Nephron (organoid): ENCODE measurements around the gene CYGB.
"Not testable (repeated sequence)": the region's sequence is repeated elsewhere in the genome, so short reads cannot be mapped to it uniquely, and the experiment has no call there.

ENCODE experiments used
- H3K27ac Mint-ChIP-seq, 3 experiments: 2 replicates each; pipeline ENCODE4 v1.8.0; 2020; ENCODE audit warnings: mixed read lengths in 3 of 3, mild to moderate bottlenecking in 2 of 3, moderate library complexity in 1 of 3
- H3K27me3 Mint-ChIP-seq: 2 replicates; pipeline ENCODE4 v1.8.0; 2021; ENCODE audit warnings: low read depth, mild to moderate bottlenecking, moderate library complexity, mixed read lengths
- H3K36me3 Mint-ChIP-seq: 2 replicates; pipeline ENCODE4 v1.8.0; 2020; ENCODE audit warnings: low read depth, mixed read lengths
- H3K4me1 Mint-ChIP-seq: 2 replicates; pipeline ENCODE4 v1.8.0; 2020; ENCODE audit warnings: mixed read lengths
- H3K4me3 Mint-ChIP-seq, 3 experiments: 2 replicates each; pipeline ENCODE4 v1.8.0; 2020; ENCODE audit warnings: mild to moderate bottlenecking in 3 of 3, mixed read lengths in 3 of 3, moderate library complexity in 2 of 3
- H3K9me3 Mint-ChIP-seq: 2 replicates; pipeline ENCODE4 v1.8.0; 2020; ENCODE audit warnings: mixed read lengths
- CTCF ChIP-seq, 3 experiments: fragments of 200-600 bp; sonication (generic); IDR thresholded peaks; one replicate each; pipeline ENCODE4 v1.5.0; 2021; ENCODE audit warnings: antibody characterized with exemption in 3 of 3; ENCODE audit not compliant: unreplicated experiment in 3 of 3

Gene CYGB

GRCh38 chr17:76565728-76566612 is 28.5 kb upstream of the CYGB start:
- H3K4me1 Mint-ChIP-seq = peaks cover 16% of the 10 kb centered on the region
- no peak overlapping the region for H3K4me3 Mint-ChIP-seq
- peak overlapping the region in 1 of 3 experiments; percentile 4 for H3K27ac Mint-ChIP-seq
- TF ChIP-seq CTCF (IDR thresholded peaks at IDR 0.05; ENCODE audit: unreplicated experiment in 3 of 3) = no peak
- H3K36me3 Mint-ChIP-seq = peaks cover 33% of the 10 kb centered on the region
- H3K27me3 Mint-ChIP-seq = no peaks in the 10 kb centered on the region
- H3K9me3 Mint-ChIP-seq = no peaks in the 10 kb centered on the region

GRCh38 chr17:76564991-76565727 is 27.6 kb upstream of the CYGB start:
- not testable (repeated sequence) for H3K27me3 Mint-ChIP-seq, H3K4me3 Mint-ChIP-seq, H3K27ac Mint-ChIP-seq, H3K9me3 Mint-ChIP-seq
- Mint-ChIP-seq H3K4me1 (peaks cover 19% of the 10 kb centered on the region), H3K36me3 (peaks cover 37% of the 10 kb centered on the region)

- not testable (repeated sequence) for H3K27me3 Mint-ChIP-seq, H3K27ac Mint-ChIP-seq, H3K4me3 Mint-ChIP-seq, H3K9me3 Mint-ChIP-seq
- H3K36me3 Mint-ChIP-seq = peaks cover 46% of the 10 kb centered on the region
- peaks cover 37% of the 10 kb centered on the region for H3K4me1 Mint-ChIP-seq
These were observed 25.9 kb upstream of the CYGB start for GRCh38 chr17:76563359-76563758.

GRCh38 chr17:76562734-76563148 is 25.2 kb upstream of the CYGB start:
- H3K27me3 Mint-ChIP-seq = no peaks in the 10 kb centered on the region
- H3K36me3 Mint-ChIP-seq = peaks cover 46% of the 10 kb centered on the region
- H3K4me3 Mint-ChIP-seq = peak overlapping the region in 2 of 3 experiments; percentile 26 to 53
- no peak for TF ChIP-seq CTCF (IDR thresholded peaks at IDR 0.05; ENCODE audit: unreplicated experiment in 3 of 3)
- peak overlapping the region in 2 of 3 experiments; percentile 62 to 69 for H3K27ac Mint-ChIP-seq
- H3K4me1 Mint-ChIP-seq = peaks cover 43% of the 10 kb centered on the region
- no peaks in the 10 kb centered on the region for H3K9me3 Mint-ChIP-seq

GRCh38 chr17:76561799-76562268 is 24.3 kb upstream of the CYGB start:
- H3K27me3 Mint-ChIP-seq = no peaks in the 10 kb centered on the region
- H3K27ac Mint-ChIP-seq = no peak overlapping the region
- H3K4me1 Mint-ChIP-seq = peaks cover 51% of the 10 kb centered on the region
- H3K4me3 Mint-ChIP-seq = peak overlapping the region in 2 of 3 experiments; percentile 47 to 54
- TF ChIP-seq CTCF (IDR thresholded peaks at IDR 0.05; ENCODE audit: unreplicated experiment in 3 of 3) = no peak
- peaks cover 46% of the 10 kb centered on the region for H3K36me3 Mint-ChIP-seq
- no peaks in the 10 kb centered on the region for H3K9me3 Mint-ChIP-seq

GRCh38 chr17:76561332-76561731 is 23.8 kb upstream of the CYGB start:
- Mint-ChIP-seq H3K36me3 (peaks cover 46% of the 10 kb centered on the region), H3K4me1 (peaks cover 51% of the 10 kb centered on the region), H3K4me3 (peak overlapping the region in 2 of 3 experiments; percentile 47 to 54), H3K27me3 (no peaks in the 10 kb centered on the region), H3K27ac (no peak overlapping the region), H3K9me3 (no peaks in the 10 kb centered on the region)
- no peak for TF ChIP-seq CTCF (IDR thresholded peaks at IDR 0.05; ENCODE audit: unreplicated experiment in 3 of 3)
